ENCODE data around the gene FARP2. TPM values are rescaled to one million over a fixed set of nuclear protein-coding genes. Genes with fewer than 3 reads are reported as not detected.

Gene FARP2
- total and polyA plus RNA-seq, 2 experiments from 2014 or later: 16.0 to 22.6 TPM

GRCh38 chr2:241321033-241321432, 35.1 kb upstream of the FARP2 start:
- Mint-ChIP-seq H3K27me3 (ENCODE audit: insufficient read depth, low read depth, poor library complexity) (peaks cover 1% of the 10 kb centered on the region), H3K4me1 (peaks cover 41% of the 10 kb centered on the region), H3K27ac (peak overlapping the region; percentile 20; the same call in 1 of the 2 replicates), H3K36me3 (ENCODE audit: low read depth) (peaks cover 36% of the 10 kb centered on the region), H3K4me3 (peak overlapping the region; percentile 24; the same call in 1 of the 3 replicates), H3K9me3 (no peaks in the 10 kb centered on the region)
- Histone ChIP-seq H3F3A (replicated peaks; ENCODE audit: low read depth) (no peaks in the 10 kb centered on the region), H3K4me3 (0 out of 2 replicates have a peak overlapping the region, but pooled peaks have one; percentile 84), H3K36me3 (ENCODE audit: insufficient read depth) (peaks cover 4% of the 10 kb centered on the region; the same call in 1 of the 2 replicates), H3K4me2 (0 out of 2 replicates have a peak overlapping the region, but pooled peaks have one; percentile 51), H3K4me1 (ENCODE audit: insufficient read depth) (peaks cover 46% of the 10 kb centered on the region), H4K20me1 (replicated peaks; ENCODE audit: insufficient read depth) (peaks cover 81% of the 10 kb centered on the region), H3K27ac (ENCODE audit: low read depth) (peak overlapping the region; percentile 22; the same call in 1 of the 2 replicates), H3K9me2 (ENCODE audit: insufficient read depth) (no peaks in the 10 kb centered on the region), H2AFZ (no peak overlapping the region), H3K27me3 (ENCODE audit: insufficient read depth) (no peaks in the 10 kb centered on the region), H3K79me2 (replicated peaks; ENCODE audit: insufficient read depth) (peaks cover 100% of the 10 kb centered on the region)
- DNase-seq (ENCODE audit: low spot score) (no peak), ATAC-seq (no peak)
- TF ChIP-seq CREB1 (CRISPR knock-in tag; IDR thresholded peaks at IDR 0.05; ENCODE audit: low read depth) (no peak), ZNF462 (CRISPR knock-in tag; IDR thresholded peaks at IDR 0.05) (no peak), ETS1 (IDR thresholded peaks at IDR 0.05) (no peak)

GRCh38 chr2:241321886-241322285, 34.2 kb upstream of the FARP2 start:
- H3K36me3 ChIP-seq (ENCODE audit: insufficient read depth): peaks cover 5% of the 10 kb centered on the region; the same call in 1 of the 2 replicates
- Mint-ChIP-seq H3K4me3 (0 out of 3 replicates have a peak overlapping the region, but pooled peaks have one; percentile 18), H3K27ac (peak overlapping the region; percentile 20; the same call in 1 of the 2 replicates), H3K27me3 (ENCODE audit: insufficient read depth, low read depth, poor library complexity) (no peaks in the 10 kb centered on the region), H3K9me3 (no peaks in the 10 kb centered on the region), H3K36me3 (ENCODE audit: low read depth) (peaks cover 36% of the 10 kb centered on the region), H3K4me1 (peaks cover 40% of the 10 kb centered on the region)
- no peak for ATAC-seq
- no peaks in the 10 kb centered on the region for H3F3A ChIP-seq (replicated peaks; ENCODE audit: low read depth)
- H3K79me2 ChIP-seq (replicated peaks; ENCODE audit: insufficient read depth): peaks cover 98% of the 10 kb centered on the region
- DNase-seq (ENCODE audit: low spot score): no peak
- no peaks in the 10 kb centered on the region for H3K9me2 ChIP-seq (ENCODE audit: insufficient read depth)
- H3K4me1 ChIP-seq (ENCODE audit: insufficient read depth): peaks cover 46% of the 10 kb centered on the region
- no peaks in the 10 kb centered on the region for H3K27me3 ChIP-seq (ENCODE audit: insufficient read depth)
- H3K27ac ChIP-seq (ENCODE audit: low read depth): peak overlapping the region; percentile 73
- peaks cover 78% of the 10 kb centered on the region for H4K20me1 ChIP-seq (replicated peaks; ENCODE audit: insufficient read depth)
- H3K4me3 ChIP-seq: no peak overlapping the region
- peak overlapping the region; percentile 51 for H3K4me2 ChIP-seq
- no peak overlapping the region for H2AFZ ChIP-seq
- TF ChIP-seq ZNF462 (CRISPR knock-in tag; IDR thresholded peaks at IDR 0.05): no peak

Data from GM23338 (cell line).